ENCODE results near the gene ZNF507. TPM values are rescaled to one million over a fixed set of nuclear protein-coding genes. Genes with fewer than 3 reads are reported as not detected.

The ZNF507 gene
- total and polyA plus RNA-seq, 12 donors: 4.3 to 23.2 (median 14.7) TPM

DNA sequence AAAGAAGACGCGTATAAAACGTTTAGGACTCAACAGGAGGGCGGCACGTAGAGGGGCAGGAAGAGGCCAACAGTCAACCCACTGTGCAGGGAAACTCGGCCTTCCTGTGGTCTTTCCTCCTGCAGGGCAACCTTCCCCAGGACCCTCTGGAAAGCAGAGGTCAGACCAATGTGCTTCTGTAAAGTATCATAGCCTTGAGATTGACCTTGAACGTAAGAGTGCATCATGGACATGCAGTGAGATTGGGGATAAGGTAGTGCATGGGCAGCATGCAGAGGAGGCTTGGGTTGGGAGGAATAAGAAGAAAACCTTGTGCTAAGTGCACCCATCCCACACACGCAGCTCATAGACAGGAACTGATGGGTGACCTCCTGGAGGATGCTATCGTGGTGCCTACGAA lies 34.0 kb upstream of the ZNF507 start:
- no peaks in the 10 kb centered on the region for H3K4me1 ChIP-seq (replicated peaks in 1 of 2)
- peaks cover 10% of the 10 kb centered on the region for H3K27me3 ChIP-seq
- 75 to 85% (median 80%) methylated on average over 10 of the region's 10 CpGs for WGBS, 4 donors
- no peak overlapping the region for H3K4me3 ChIP-seq
- H3K9me3 ChIP-seq (replicated peaks in 1 of 3): no peaks in the 10 kb centered on the region
- intact Hi-C loops (cut with DNase I): no loop called here
- no peaks in the 10 kb centered on the region for H3K36me3 ChIP-seq (replicated peaks in 1 of 2)
- peak in 1 of 7 donors; percentile 3 for DNase-seq
- H3K27ac ChIP-seq: no peak overlapping the region
- no peak for TF ChIP-seq POLR2A (IDR thresholded peaks at IDR 0.05)
- TF ChIP-seq, protein P1, sequence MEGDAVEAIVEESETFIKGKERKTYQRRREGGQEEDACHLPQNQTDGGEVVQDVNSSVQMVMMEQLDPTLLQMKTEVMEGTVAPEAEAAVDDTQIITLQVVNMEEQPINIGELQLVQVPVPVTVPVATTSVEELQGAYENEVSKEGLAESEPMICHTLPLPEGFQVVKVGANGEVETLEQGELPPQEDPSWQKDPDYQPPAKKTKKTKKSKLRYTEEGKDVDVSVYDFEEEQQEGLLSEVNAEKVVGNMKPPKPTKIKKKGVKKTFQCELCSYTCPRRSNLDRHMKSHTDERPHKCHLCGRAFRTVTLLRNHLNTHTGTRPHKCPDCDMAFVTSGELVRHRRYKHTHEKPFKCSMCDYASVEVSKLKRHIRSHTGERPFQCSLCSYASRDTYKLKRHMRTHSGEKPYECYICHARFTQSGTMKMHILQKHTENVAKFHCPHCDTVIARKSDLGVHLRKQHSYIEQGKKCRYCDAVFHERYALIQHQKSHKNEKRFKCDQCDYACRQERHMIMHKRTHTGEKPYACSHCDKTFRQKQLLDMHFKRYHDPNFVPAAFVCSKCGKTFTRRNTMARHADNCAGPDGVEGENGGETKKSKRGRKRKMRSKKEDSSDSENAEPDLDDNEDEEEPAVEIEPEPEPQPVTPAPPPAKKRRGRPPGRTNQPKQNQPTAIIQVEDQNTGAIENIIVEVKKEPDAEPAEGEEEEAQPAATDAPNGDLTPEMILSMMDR (IDR thresholded peaks at IDR 0.05): no peak

DNA sequence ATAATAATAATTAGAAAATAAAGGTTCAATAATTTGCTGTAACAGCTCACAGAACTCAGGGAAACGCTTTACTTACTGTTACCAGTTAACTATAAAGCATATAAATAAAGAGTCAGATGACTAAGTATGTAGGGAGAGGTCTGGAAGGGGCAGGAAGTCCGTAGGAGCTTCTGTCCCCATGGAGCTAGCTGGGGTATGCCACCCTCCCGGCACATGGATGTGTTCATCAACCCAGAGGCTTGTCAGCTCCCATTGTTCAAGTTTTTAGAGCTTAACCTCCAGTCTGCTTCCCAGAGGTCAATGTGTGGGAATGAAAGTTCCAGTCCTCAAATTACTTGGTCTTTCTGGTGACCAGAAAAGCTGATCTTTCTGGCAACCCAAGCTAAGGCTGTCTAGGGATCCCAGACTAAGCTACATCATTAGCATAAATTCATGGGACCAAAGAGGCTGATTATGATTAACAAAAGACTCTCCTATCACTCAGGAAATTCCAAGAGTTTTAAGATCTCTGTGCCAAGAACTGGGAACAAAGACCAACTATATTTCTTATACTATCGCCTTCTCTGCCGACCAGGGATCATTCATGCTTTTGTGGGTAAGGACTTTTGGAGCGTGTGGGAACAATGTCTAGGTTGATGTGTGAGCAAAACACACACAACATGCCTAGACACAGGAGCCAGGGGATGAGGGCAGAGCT lies 31.7 kb upstream of the ZNF507 start:
- TF ChIP-seq, protein P1 (IDR thresholded peaks at IDR 0.05): no peak
- TF ChIP-seq POLR2A (IDR thresholded peaks at IDR 0.05): no peak
- DNase-seq: peak in 1 of 7 donors; percentile 3
- WGBS, 4 donors: 62 to 67% (median 64%) methylated on average over 6 of the region's 6 CpGs
- H3K4me3 ChIP-seq: no peak overlapping the region
- H3K4me1 ChIP-seq (replicated peaks in 1 of 2): no peaks in the 10 kb centered on the region
- H3K27me3 ChIP-seq: peaks cover 10% of the 10 kb centered on the region
- no peaks in the 10 kb centered on the region for H3K9me3 ChIP-seq (replicated peaks in 1 of 3)
- H3K36me3 ChIP-seq (replicated peaks in 1 of 2): no peaks in the 10 kb centered on the region
- intact Hi-C loops (cut with DNase I): no loop called here
- no peak overlapping the region for H3K27ac ChIP-seq

DNA sequence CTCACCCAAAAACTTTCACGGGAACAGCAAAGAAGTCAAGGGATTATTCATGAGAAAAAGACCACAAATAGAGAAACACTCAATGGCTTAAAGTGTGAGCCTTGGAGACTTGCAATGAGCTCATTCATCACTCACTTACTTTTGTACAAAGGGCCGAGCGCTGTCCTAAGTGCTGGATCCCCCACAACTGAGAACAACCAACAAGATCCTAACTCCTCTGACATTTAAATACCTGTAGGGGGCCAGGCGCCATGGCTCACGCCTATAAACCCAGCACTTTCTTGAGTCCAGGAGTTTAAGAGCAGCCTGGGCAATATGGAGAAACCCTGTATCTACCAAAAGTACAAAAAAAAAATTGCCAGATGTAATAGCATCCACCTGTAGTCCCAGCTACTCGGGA lies 29.4 kb upstream of the ZNF507 start:
- 76 to 84% (median 79%) methylated on average over 6 of the region's 6 CpGs for WGBS, 4 donors
- intact Hi-C loops (cut with DNase I): no loop called here
- Histone ChIP-seq H3K4me3 (no peak overlapping the region), H3K27ac (no peak overlapping the region), H3K4me1 (replicated peaks in 1 of 2) (no peaks in the 10 kb centered on the region), H3K9me3 (replicated peaks in 1 of 3) (no peaks in the 10 kb centered on the region), H3K36me3 (replicated peaks in 1 of 2) (no peaks in the 10 kb centered on the region), H3K27me3 (no peaks in the 10 kb centered on the region)
- TF ChIP-seq, protein P1 (IDR thresholded peaks at IDR 0.05): no peak
- TF ChIP-seq POLR2A (IDR thresholded peaks at IDR 0.05): no peak
- DNase-seq: peak in 1 of 7 donors; percentile 20

DNA sequence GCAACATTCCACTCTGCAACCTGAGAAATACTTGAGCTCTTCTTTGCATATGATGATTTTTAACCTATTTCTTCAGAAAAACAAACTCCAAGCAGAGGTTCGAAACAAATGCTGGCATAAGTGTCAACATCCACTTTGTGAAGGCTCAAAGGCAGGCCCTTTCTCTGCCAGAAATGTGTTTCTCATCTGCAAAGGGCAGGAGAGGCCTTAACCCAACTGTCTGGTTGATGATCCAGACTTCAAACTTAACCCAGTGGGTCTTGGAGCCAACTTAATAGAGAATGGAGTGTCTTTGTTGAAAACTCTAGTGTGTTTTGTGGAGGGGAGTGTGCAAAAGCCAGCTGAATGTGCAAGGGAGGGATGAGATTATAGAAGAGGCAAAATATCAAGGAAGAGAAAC lies 28.3 kb upstream of the ZNF507 start:
- H3K27ac ChIP-seq: no peak overlapping the region
- H3K4me1 ChIP-seq (replicated peaks in 1 of 2): no peaks in the 10 kb centered on the region
- intact Hi-C loops (cut with DNase I): no loop called here
- no peak overlapping the region for H3K4me3 ChIP-seq
- no peaks in the 10 kb centered on the region for H3K9me3 ChIP-seq (replicated peaks in 1 of 3)
- WGBS, 4 donors: 50 to 69% (median 60%) methylated on average over 1 of the region's 1 CpG
- peaks cover 5% of the 10 kb centered on the region for H3K27me3 ChIP-seq
- DNase-seq: no peak
- H3K36me3 ChIP-seq (replicated peaks in 1 of 2): no peaks in the 10 kb centered on the region
- TF ChIP-seq POLR2A (IDR thresholded peaks at IDR 0.05): no peak
- TF ChIP-seq, protein P1 (IDR thresholded peaks at IDR 0.05): no peak
